MCF 10A (cell line): Measurements from ENCODE around the gene HAP1. TPM values are rescaled to one million over a fixed set of nuclear protein-coding genes. Genes with fewer than 3 reads are reported as not detected.

Experiments
- BruUV-seq: library from RNA; stranded (reverse); fragments of 400-500 nt; replicated peaks from 2 replicates; lab custom pipeline; 2021; lab: Mats Ljungman, UMichigan
- CTCF ChIA-PET: fragments of 300-600 bp; sonication (Branson Sonifier 250); formaldehyde crosslinking; extraction: SDS; loops from one replicate; lab custom pipeline; 2021; ENCODE audit warnings: antibody characterized with exemption, inconsistent platforms; lab: Yijun Ruan, JAX
- POLR2A ChIA-PET: fragments of 300-600, 350-650 bp; sonication (Branson Sonifier 250); formaldehyde crosslinking; extraction: SDS; loops from one replicate; lab custom pipeline; 2020; ENCODE audit warnings: antibody characterized with exemption, inconsistent platforms; lab: Yijun Ruan, JAX
- DNase-seq: peaks from one replicate; pipeline ENCODE4 v3.0.0-alpha.2; 2018; ENCODE audit not compliant: unreplicated experiment
- H3K27ac Mint-ChIP-seq: one replicate; pipeline ENCODE4 v1.8.0; 2022; ENCODE audit warnings: mild to moderate bottlenecking, low read depth, mixed read lengths; ENCODE audit not compliant: unreplicated experiment
- H3K27me3 Mint-ChIP-seq: one replicate; pipeline ENCODE4 v1.8.0; 2022; ENCODE audit warnings: mixed read lengths; ENCODE audit not compliant: insufficient read depth, unreplicated experiment
- H3K36me3 Mint-ChIP-seq: one replicate; pipeline ENCODE4 v1.8.0; 2022; ENCODE audit warnings: mild to moderate bottlenecking, moderate library complexity, mixed read lengths; ENCODE audit not compliant: insufficient read depth, unreplicated experiment
- H3K4me1 Mint-ChIP-seq: one replicate; pipeline ENCODE4 v1.8.0; 2022; ENCODE audit warnings: mixed read lengths; ENCODE audit not compliant: insufficient read depth, unreplicated experiment
- H3K4me3 Mint-ChIP-seq: one replicate; pipeline ENCODE4 v1.8.0; 2022; ENCODE audit warnings: mild to moderate bottlenecking, moderate library complexity, mixed read lengths; ENCODE audit not compliant: unreplicated experiment
- H3K9me3 Mint-ChIP-seq: one replicate; pipeline ENCODE4 v1.8.0; 2022; ENCODE audit warnings: mixed read lengths; ENCODE audit not compliant: unreplicated experiment
- CTCF ChIP-seq: fragments of 200-600 bp; IDR thresholded peaks from one replicate; pipeline ENCODE4 v1.8.0; 2022; ENCODE audit warnings: antibody characterized with exemption, mild to moderate bottlenecking; ENCODE audit not compliant: unreplicated experiment
- intact Hi-C: fragments of 100-400 bp; cut with micrococcal nuclease; formaldehyde crosslinking; loops from 2 replicates; pipeline ENCODE4 v1.14.1; 2022
- total RNA-seq: library from RNA; stranded (reverse); gene quantifications from 2 replicates; pipeline ENCODE4 v1.2.3, GENCODE V29; 2022

Gene HAP1
- total RNA-seq, 1 experiment from 2014 or later, result 0.37 TPM

GRCh38 chr17:41762391-41762790 lies 27.9 kb upstream of the HAP1 start:
- Mint-ChIP-seq H3K27ac (no peak overlapping the region), H3K4me3 (no peak overlapping the region), H3K36me3 (peaks cover 100% of the 10 kb centered on the region), H3K27me3 (no peaks in the 10 kb centered on the region), H3K9me3 (no peaks in the 10 kb centered on the region), H3K4me1 (no peaks in the 10 kb centered on the region)
- ChIA-PET POLR2A (interaction anchor here (0.5 to 2.4 kb wide), 2 partner anchors 11 to 31 kb away, joined by 3 to 7 read pairs; no protein-coding TSS in a partner anchor), CTCF (interaction anchor here (0.7 kb wide), 1 partner anchor 39 kb away, joined by 3 read pairs; no protein-coding TSS in a partner anchor)
- DNase-seq, result no peak
- intact Hi-C loops, result no loop called here
- no peak for TF ChIP-seq CTCF
- no TSS peak for BruUV-seq

GRCh38 chr17:41760878-41761277 lies 26.4 kb upstream of the HAP1 start:
- Mint-ChIP-seq H3K4me1 (no peaks in the 10 kb centered on the region), H3K36me3 (peaks cover 100% of the 10 kb centered on the region), H3K9me3 (no peaks in the 10 kb centered on the region), H3K4me3 (no peak overlapping the region), H3K27ac (no peak overlapping the region), H3K27me3 (no peaks in the 10 kb centered on the region)
- POLR2A ChIA-PET, result interaction anchor here (1.9 kb wide), 1 partner anchor 32 kb away, joined by 4 read pairs; no protein-coding TSS in a partner anchor
- CTCF ChIA-PET, result interaction anchor here (0.7 to 2.5 kb wide), 3 partner anchors 23 to 104 kb away, joined by 3 to 11 read pairs (median 6); partner anchors contain the start of gene KLHL11
- TF ChIP-seq CTCF, result no peak
- intact Hi-C loops, result no loop called here
- no peak for DNase-seq
- no TSS peak for BruUV-seq

DNA sequence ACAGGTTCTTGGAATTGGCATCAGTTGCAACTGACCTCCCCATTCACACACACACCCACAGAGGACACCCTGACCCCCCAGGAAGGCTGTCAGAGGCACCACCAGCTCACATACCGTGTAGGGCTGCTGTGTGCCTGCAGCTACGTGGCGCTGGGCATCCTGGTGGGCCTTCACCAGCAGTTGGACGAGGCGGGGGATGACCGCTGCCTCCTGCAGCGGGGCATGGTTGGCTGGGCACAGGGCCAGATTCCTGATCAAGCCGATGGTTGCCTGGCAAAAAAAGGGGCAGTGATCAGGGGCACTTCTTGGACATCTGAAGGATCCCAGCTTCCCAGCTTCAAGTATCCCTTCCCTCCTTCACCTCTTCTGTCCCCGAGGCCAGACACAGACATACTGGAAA lies 24.2 kb upstream of the HAP1 start:
- Mint-ChIP-seq H3K9me3 (no peaks in the 10 kb centered on the region), H3K27me3 (no peaks in the 10 kb centered on the region), H3K4me3 (no peak overlapping the region), H3K36me3 (peaks cover 97% of the 10 kb centered on the region), H3K4me1 (no peaks in the 10 kb centered on the region), H3K27ac (no peak overlapping the region)
- intact Hi-C loops, result no loop called here
- no TSS peak for BruUV-seq
- ChIA-PET POLR2A (interaction anchor here (1.2 kb wide), 1 partner anchor 42 kb away, joined by 4 read pairs; no protein-coding TSS in a partner anchor), CTCF (interaction anchor here (1.0 kb wide), 1 partner anchor 53 kb away, joined by 3 read pairs; the partner anchor contains the start of gene P3H4)
- TF ChIP-seq CTCF, result no peak
- DNase-seq, result no peak

- no TSS peak for BruUV-seq
- CTCF ChIA-PET, result interaction anchor here (1.3 kb wide), 1 partner anchor 31 kb away, joined by 5 read pairs; no protein-coding TSS in a partner anchor
- POLR2A ChIA-PET, result interaction anchor here (0.6 to 5.0 kb wide), 4 partner anchors 32 to 163 kb away, joined by 3 to 27 read pairs (median 6); partner anchors contain the start of genes JUP and KLHL11
Observed at GRCh38 chr17:41754066-41754465, 19.6 kb upstream of the HAP1 start.

More at GRCh38 chr17:41754066-41754465, 19.6 kb upstream of the HAP1 start:
- intact Hi-C loops, result no loop called here
- Mint-ChIP-seq H3K27me3 (no peaks in the 10 kb centered on the region), H3K4me1 (no peaks in the 10 kb centered on the region), H3K27ac (no peak overlapping the region), H3K36me3 (peaks cover 78% of the 10 kb centered on the region), H3K4me3 (no peak overlapping the region), H3K9me3 (no peaks in the 10 kb centered on the region)
- no peak for DNase-seq
- TF ChIP-seq CTCF, result no peak
